Activated naive CD4-positive, alpha-beta T cell treated with anti-CD3 and anti-CD28 coated beads, Interleukin-2, amount 10 ng/mL, durations not matched to agents 7 days and 5 days (primary cell): Measurements from ENCODE around the gene RYR1.
"Not testable (repeated sequence)": the region's sequence is repeated elsewhere in the genome, so short reads cannot be mapped to it uniquely, and the experiment has no call there.

Source experiments
- CTCF ChIA-PET: fragments of 350-600 bp; sonication (Branson Sonifier 250); formaldehyde crosslinking; loops from one replicate; lab custom pipeline; 2021; ENCODE audit warnings: antibody characterized with exemption; lab: Charles Lee
- DNase-seq: peaks from one replicate; pipeline ENCODE4 v3.0.0-alpha.2; 2020
- H3K27ac Mint-ChIP-seq: one replicate; pipeline ENCODE4 v1.8.0; 2021; ENCODE audit warnings: mild to moderate bottlenecking, moderate library complexity, mixed read lengths
- H3K27me3 Mint-ChIP-seq: one replicate; pipeline ENCODE4 v1.8.0; 2021; ENCODE audit warnings: mild to moderate bottlenecking, mixed read lengths
- H3K36me3 Mint-ChIP-seq: one replicate; pipeline ENCODE4 v1.8.0; 2021; ENCODE audit warnings: mixed read lengths
- H3K4me1 Mint-ChIP-seq: one replicate; pipeline ENCODE4 v1.8.0; 2021; ENCODE audit warnings: mixed read lengths
- H3K4me3 Mint-ChIP-seq: one replicate; pipeline ENCODE4 v1.8.0; 2021; ENCODE audit warnings: mild to moderate bottlenecking, moderate library complexity, mixed read lengths
- H3K9me3 Mint-ChIP-seq: one replicate; pipeline ENCODE4 v1.8.0; 2021; ENCODE audit warnings: mixed read lengths

The RYR1 gene

GRCh38 chr19:38506375-38506722, 72.9 kb downstream of the RYR1 start:
- CTCF ChIA-PET, result no interaction called here
- peaks cover 57% of the 10 kb centered on the region for H3K27me3 Mint-ChIP-seq
- no peak overlapping the region for H3K27ac Mint-ChIP-seq
- H3K4me1 Mint-ChIP-seq, result peaks cover 9% of the 10 kb centered on the region
- H3K9me3 Mint-ChIP-seq, result no peaks in the 10 kb centered on the region
- H3K4me3 Mint-ChIP-seq, result no peak overlapping the region
- no peaks in the 10 kb centered on the region for H3K36me3 Mint-ChIP-seq
- no peak for DNase-seq

GRCh38 chr19:38506723-38507550, 73.4 kb downstream of the RYR1 start:
- no peaks in the 10 kb centered on the region for H3K9me3 Mint-ChIP-seq
- H3K4me3 Mint-ChIP-seq, result no peak overlapping the region
- H3K36me3 Mint-ChIP-seq, result no peaks in the 10 kb centered on the region
- CTCF ChIA-PET, result no interaction called here
- H3K27me3 Mint-ChIP-seq, result peaks cover 63% of the 10 kb centered on the region
- DNase-seq, result peak; percentile 90
- H3K27ac Mint-ChIP-seq, result no peak overlapping the region
- peaks cover 11% of the 10 kb centered on the region for H3K4me1 Mint-ChIP-seq

- H3K36me3 Mint-ChIP-seq, result no peaks in the 10 kb centered on the region
- CTCF ChIA-PET, result no interaction called here
- H3K27me3 Mint-ChIP-seq, result peaks cover 67% of the 10 kb centered on the region
- H3K9me3 Mint-ChIP-seq, result no peaks in the 10 kb centered on the region
- no peak overlapping the region for H3K4me3 Mint-ChIP-seq
- H3K4me1 Mint-ChIP-seq, result peaks cover 13% of the 10 kb centered on the region
- no peak for DNase-seq
- no peak overlapping the region for H3K27ac Mint-ChIP-seq
Observed at GRCh38 chr19:38507551-38508127, 74.1 kb downstream of the RYR1 start.

GRCh38 chr19:38508507-38508906, 75.0 kb downstream of the RYR1 start:
- DNase-seq, result no peak
- peaks cover 20% of the 10 kb centered on the region for H3K4me1 Mint-ChIP-seq
- H3K27me3 Mint-ChIP-seq, result peaks cover 67% of the 10 kb centered on the region
- H3K4me3 Mint-ChIP-seq, result no peak overlapping the region
- H3K9me3 Mint-ChIP-seq, result no peaks in the 10 kb centered on the region
- no peaks in the 10 kb centered on the region for H3K36me3 Mint-ChIP-seq
- H3K27ac Mint-ChIP-seq, result no peak overlapping the region
- CTCF ChIA-PET, result interaction anchor here (1.1 kb wide), 1 partner anchor 106 kb away, joined by 3 read pairs; the partner anchor contains the start of gene FAM98C

- CTCF ChIA-PET, result interaction anchor here (1.1 kb wide), 1 partner anchor 106 kb away, joined by 3 read pairs; the partner anchor contains the start of gene FAM98C
- DNase-seq, result no peak
Observed at GRCh38 chr19:38509027-38509426, 75.5 kb downstream of the RYR1 start.

GRCh38 chr19:38511074-38511708, 77.7 kb downstream of the RYR1 start:
- Mint-ChIP-seq H3K4me3 (no peak overlapping the region), H3K27ac (no peak overlapping the region), H3K27me3 (peaks cover 49% of the 10 kb centered on the region), H3K4me1 (peaks cover 40% of the 10 kb centered on the region), H3K36me3 (no peaks in the 10 kb centered on the region), H3K9me3 (no peaks in the 10 kb centered on the region)
- CTCF ChIA-PET, result interaction anchor here (1.3 kb wide), 1 partner anchor 108 kb away, joined by 4 read pairs; the partner anchor contains the start of gene FAM98C
- no peak for DNase-seq

More at GRCh38 chr19:38509027-38509426, 75.5 kb downstream of the RYR1 start:
- Mint-ChIP-seq H3K27ac (no peak overlapping the region), H3K9me3 (no peaks in the 10 kb centered on the region), H3K4me3 (no peak overlapping the region), H3K27me3 (peaks cover 66% of the 10 kb centered on the region), H3K4me1 (peaks cover 25% of the 10 kb centered on the region), H3K36me3 (no peaks in the 10 kb centered on the region)

GRCh38 chr19:38512277-38512676, 78.8 kb downstream of the RYR1 start:
- no peak for DNase-seq
- Mint-ChIP-seq H3K27me3 (peaks cover 46% of the 10 kb centered on the region), H3K4me1 (peaks cover 34% of the 10 kb centered on the region), H3K36me3 (no peaks in the 10 kb centered on the region), H3K27ac (no peak overlapping the region), H3K9me3 (no peaks in the 10 kb centered on the region), H3K4me3 (no peak overlapping the region)
- CTCF ChIA-PET, result interaction anchor here (1.0 to 1.8 kb wide), 2 partner anchors 109 to 418 kb away, joined by 4 read pairs; partner anchors contain the start of genes FAM98C, MRPS12 and SARS2

- peaks cover 34% of the 10 kb centered on the region for H3K4me1 Mint-ChIP-seq
- not testable (repeated sequence) for H3K9me3 Mint-ChIP-seq, H3K36me3 Mint-ChIP-seq, DNase-seq
- CTCF ChIA-PET, result interaction anchor here (0.7 to 1.9 kb wide), 4 partner anchors 32 to 417 kb away, joined by 3 to 12 read pairs (median 4); partner anchors contain the start of genes FAM98C, MRPS12 and SARS2
- H3K27ac Mint-ChIP-seq, result peak overlapping the region; percentile 78
- peak overlapping the region; percentile 5 for H3K4me3 Mint-ChIP-seq
- peaks cover 46% of the 10 kb centered on the region for H3K27me3 Mint-ChIP-seq
Observed at GRCh38 chr19:38513156-38513555, 79.7 kb downstream of the RYR1 start.

GRCh38 chr19:38513762-38514167, 80.3 kb downstream of the RYR1 start:
- Mint-ChIP-seq H3K9me3 (no peaks in the 10 kb centered on the region), H3K27me3 (peaks cover 41% of the 10 kb centered on the region), H3K36me3 (no peaks in the 10 kb centered on the region), H3K27ac (peak overlapping the region; percentile 78), H3K4me1 (peaks cover 34% of the 10 kb centered on the region), H3K4me3 (no peak overlapping the region)
- DNase-seq, result peak; percentile 62
- CTCF ChIA-PET, result interaction anchor here (0.6 to 3.6 kb wide), 5 partner anchors 31 to 417 kb away, joined by 4 to 69 read pairs (median 12); partner anchors contain the start of genes FAM98C, MRPS12 and SARS2

- Mint-ChIP-seq H3K27me3 (peaks cover 33% of the 10 kb centered on the region), H3K9me3 (no peaks in the 10 kb centered on the region), H3K4me3 (no peak overlapping the region), H3K36me3 (no peaks in the 10 kb centered on the region), H3K27ac (peak overlapping the region; percentile 69), H3K4me1 (peaks cover 34% of the 10 kb centered on the region)
- CTCF ChIA-PET, result interaction anchor here (0.7 to 3.6 kb wide), 12 partner anchors 14 to 418 kb away, joined by 3 to 69 read pairs (median 6); partner anchors contain the start of genes ACTN4, EIF3K, FAM98C and MRPS12
- DNase-seq, result peak; percentile 81
Observed at GRCh38 chr19:38514812-38515633, 81.5 kb downstream of the RYR1 start.

- peaks cover 34% of the 10 kb centered on the region for H3K4me1 Mint-ChIP-seq
- H3K27ac Mint-ChIP-seq, result no peak overlapping the region
- DNase-seq, result no peak
- H3K27me3 Mint-ChIP-seq, result peaks cover 24% of the 10 kb centered on the region
- CTCF ChIA-PET, result interaction anchor here (0.7 to 3.6 kb wide), 13 partner anchors 13 to 417 kb away, joined by 3 to 69 read pairs (median 6); partner anchors contain the start of genes ACTN4, EIF3K, FAM98C and MRPS12
- no peaks in the 10 kb centered on the region for H3K36me3 Mint-ChIP-seq
- no peak overlapping the region for H3K4me3 Mint-ChIP-seq
- H3K9me3 Mint-ChIP-seq, result no peaks in the 10 kb centered on the region
Observed at GRCh38 chr19:38515896-38516295, 82.4 kb downstream of the RYR1 start.

GRCh38 chr19:38516802-38517201, 83.3 kb downstream of the RYR1 start:
- CTCF ChIA-PET, result interaction anchor here (0.6 to 3.6 kb wide), 3 partner anchors 114 to 391 kb away, joined by 3 to 69 read pairs (median 17); partner anchors contain the start of gene FAM98C
- H3K4me3 Mint-ChIP-seq, result no peak overlapping the region
- H3K27ac Mint-ChIP-seq, result peak overlapping the region; percentile 5
- H3K36me3 Mint-ChIP-seq, result no peaks in the 10 kb centered on the region
- H3K9me3 Mint-ChIP-seq, result no peaks in the 10 kb centered on the region
- peaks cover 32% of the 10 kb centered on the region for H3K4me1 Mint-ChIP-seq
- no peak for DNase-seq
- H3K27me3 Mint-ChIP-seq, result peaks cover 15% of the 10 kb centered on the region

GRCh38 chr19:38517321-38517720, 83.8 kb downstream of the RYR1 start:
- Mint-ChIP-seq H3K9me3 (no peaks in the 10 kb centered on the region), H3K4me3 (no peak overlapping the region), H3K27me3 (peaks cover 13% of the 10 kb centered on the region), H3K36me3 (no peaks in the 10 kb centered on the region), H3K27ac (no peak overlapping the region), H3K4me1 (peaks cover 30% of the 10 kb centered on the region)
- CTCF ChIA-PET, result no interaction called here
- DNase-seq, result no peak
